GM18526 (cell line): ENCODE measurements around the gene TMPRSS9.

Experiments used
- POLR2A ChIP-seq: IDR thresholded peaks from 3 replicates; pipeline ENCODE4 v1.6.1; 2011; ENCODE audit not compliant: insufficient read length; ENCODE audit errors: extremely low read depth

Gene TMPRSS9

GRCh38 chr19:2425622-2426581, 65.8 kb downstream of the TMPRSS9 start:
- TF ChIP-seq POLR2A: no peak

- no peak for TF ChIP-seq POLR2A
Measured at GRCh38 chr19:2426611-2427428, 66.8 kb downstream of the TMPRSS9 start.

GRCh38 chr19:2427429-2428320, 67.6 kb downstream of the TMPRSS9 start, which contains the start of gene TIMM13:
TSS of gene TIMM13 (minus strand) at chr19:2427586. CDS start at chr19:2427533, 53 bp downstream.
- TF ChIP-seq POLR2A: peak; percentile 71

DNA sequence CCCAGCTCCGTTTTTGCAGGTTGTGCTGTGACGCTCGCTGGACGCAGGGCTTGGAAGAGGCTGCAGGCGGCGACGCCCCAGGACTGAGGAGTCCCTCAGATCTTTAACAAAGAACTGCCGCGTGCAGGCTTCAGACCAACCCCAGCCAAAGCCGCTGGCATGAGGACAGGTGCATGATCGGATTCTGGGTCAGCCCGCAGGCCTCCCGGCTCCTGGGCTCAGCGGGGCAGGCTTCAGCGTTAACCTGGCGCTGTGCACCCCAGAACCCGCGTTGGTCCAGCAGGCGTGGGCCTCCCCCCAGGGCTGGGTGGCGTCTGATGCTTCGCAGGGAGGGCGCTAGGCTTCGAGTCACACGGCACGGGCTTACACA, 68.2 kb downstream of the TMPRSS9 start:
- peak; percentile 22 for TF ChIP-seq POLR2A

GRCh38 chr19:2428756-2429711, 69.0 kb downstream of the TMPRSS9 start:
- no peak for TF ChIP-seq POLR2A

DNA sequence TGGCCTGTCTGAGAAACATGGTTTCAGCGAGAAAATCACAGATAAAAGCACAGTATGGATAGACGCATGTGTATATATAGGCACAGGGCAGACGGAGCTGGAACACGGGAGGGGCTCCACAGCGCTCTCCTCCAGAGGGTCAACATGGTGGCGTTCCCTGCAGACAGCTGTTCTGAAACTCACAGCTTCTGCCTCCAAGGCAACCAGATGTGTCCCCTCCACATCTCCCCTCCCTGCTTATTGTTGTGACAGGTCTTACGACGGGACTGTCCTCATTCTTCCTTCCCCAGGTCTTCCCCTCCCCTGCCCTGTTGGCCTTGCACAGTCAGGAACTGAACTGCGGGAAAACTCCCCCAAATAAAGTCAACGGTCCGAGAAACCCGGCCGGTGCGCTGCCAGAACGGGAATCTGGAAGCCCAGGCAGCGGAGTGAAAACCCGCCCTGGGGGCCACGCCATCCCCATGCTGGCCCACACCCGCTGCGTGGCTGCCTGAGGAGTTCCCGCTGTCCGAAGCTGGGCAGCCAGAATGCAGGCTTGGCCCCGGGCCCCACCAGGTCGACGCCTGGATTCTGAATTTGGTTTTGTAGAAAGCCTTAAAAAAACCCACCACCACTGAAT, 70.0 kb downstream of the TMPRSS9 start:
- no peak for TF ChIP-seq POLR2A

DNA sequence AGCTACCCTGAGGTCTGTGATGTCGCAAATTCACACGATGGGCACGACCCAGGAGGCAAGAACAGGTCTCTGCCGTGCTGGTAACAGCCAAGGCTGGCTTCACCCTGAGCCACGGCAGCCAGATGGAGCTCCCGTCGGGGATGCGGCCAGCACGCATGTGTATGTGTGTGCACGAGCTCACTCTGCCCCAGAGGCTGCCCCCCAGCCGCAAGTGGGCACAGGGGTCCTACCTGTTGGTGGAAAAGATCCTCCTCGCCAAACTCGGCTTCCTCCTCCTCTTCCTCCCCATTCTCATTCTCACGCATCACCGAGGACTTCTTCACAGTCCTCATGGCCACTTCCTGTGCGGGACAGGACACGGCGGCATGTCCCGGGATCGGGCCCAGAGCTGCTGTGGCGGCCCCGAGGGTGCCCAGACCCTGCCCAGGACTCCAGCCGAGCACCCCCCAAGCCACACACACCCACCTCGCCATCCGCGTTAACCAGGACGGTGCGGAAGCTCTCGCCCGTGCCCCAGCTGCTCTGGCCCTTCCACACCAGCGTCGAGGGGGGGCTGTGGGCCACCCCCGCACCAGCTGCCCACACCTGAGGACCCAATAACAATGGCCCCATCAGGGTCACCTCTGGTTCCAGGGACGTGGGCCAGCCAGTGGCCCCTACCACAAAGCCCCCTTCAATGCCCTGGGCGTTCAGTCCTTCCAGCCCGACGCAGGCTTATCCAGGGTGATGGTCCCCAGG, 71.4 kb downstream of the TMPRSS9 start:
- TF ChIP-seq POLR2A: no peak

- no peak for TF ChIP-seq POLR2A
Measured at GRCh38 chr19:2432131-2432848, 72.2 kb downstream of the TMPRSS9 start.

DNA sequence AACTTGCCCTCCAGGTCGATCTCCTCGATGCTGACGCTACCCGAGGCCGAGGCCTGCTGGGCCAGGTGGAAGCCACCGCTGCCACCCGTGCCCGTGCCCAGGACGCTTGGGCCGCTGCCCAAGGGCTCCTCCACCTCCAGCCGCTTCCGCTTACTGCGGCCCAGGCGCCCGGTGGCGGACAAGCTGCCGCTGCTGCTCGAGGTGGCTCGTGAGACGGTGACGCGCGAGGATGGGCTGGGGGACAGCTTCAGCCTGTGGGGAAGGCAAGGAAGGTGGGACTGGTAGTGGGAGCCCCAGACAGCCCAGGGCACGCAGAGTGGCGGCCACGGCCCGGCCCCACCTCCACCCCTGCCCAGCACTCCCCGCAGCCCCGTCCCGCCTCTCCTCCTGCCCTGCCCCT, 73.8 kb downstream of the TMPRSS9 start:
- no peak for TF ChIP-seq POLR2A

GRCh38 chr19:2434267-2434666, 74.2 kb downstream of the TMPRSS9 start:
- TF ChIP-seq POLR2A: no peak

DNA sequence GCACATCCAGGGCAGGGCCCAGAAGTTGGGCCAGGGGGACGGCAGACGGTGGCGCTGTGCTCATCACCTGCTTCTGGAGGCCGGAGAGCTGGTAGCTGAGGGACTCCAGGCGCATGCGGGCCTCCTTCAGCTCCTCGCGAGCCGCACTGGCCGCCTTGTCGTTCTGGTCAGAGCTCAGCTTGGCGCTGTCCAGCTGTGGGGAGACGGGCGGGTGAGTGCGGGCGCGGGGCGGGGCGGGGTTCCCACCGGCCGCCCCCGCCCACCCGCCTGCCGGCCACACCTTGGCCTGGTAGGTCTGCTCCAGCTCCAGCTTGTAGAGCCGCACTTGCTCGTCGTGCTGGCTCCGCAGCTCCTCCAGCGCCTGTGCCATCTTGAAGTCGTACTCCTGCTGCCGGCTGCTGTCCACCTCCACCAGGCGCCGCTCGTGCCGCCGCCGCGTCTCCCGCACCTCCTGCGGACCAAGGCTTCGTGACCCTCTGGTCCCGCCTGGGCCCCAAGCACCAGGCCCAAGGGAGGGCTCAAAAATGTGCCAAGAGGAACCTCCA, 74.7 kb downstream of the TMPRSS9 start:
- no peak for TF ChIP-seq POLR2A

DNA sequence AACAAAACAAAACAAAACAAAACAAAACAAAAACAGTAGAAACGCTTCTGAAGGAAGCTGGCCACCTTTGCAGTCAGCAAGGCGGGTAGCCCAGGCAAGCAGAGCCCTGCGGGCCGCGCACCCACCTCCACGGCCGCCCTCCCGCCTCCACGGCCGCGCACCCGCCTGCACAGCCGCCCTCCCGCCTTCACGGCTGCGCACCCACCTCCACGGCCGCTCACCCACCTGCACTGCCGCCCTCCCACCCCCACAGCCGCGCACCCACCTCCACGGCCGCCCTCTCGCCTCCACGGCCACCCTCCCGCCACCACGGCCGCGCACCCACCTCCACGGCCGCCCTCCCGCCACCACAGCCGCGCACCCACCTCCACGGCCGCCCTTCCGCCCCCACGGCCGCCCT, 76.3 kb downstream of the TMPRSS9 start:
- TF ChIP-seq POLR2A: no peak

DNA sequence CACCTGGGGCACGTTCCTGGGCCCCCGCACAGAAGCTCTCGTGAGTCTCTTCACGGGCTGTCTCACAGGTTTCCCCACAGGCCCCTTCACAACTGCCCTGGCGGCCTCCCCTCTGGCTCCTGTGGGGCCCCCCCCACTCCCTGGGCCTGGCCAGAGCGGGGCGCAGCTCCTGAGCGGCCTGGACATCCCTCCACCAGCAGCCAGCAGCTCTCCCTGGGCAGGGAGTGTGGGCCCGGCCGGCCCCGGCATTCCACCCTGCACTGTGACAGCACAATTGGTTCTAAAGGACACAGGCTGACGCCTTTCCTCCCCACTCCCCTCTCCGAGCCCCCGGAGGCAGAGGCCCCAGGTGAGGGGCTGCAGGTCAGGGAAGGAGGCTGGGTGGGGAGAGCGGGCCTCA, 76.9 kb downstream of the TMPRSS9 start:
- TF ChIP-seq POLR2A: no peak
